Lung (tissue), 12 donors: ENCODE data around the gene MAP3K7CL. TPM values are rescaled to one million over a fixed set of nuclear protein-coding genes. Genes with fewer than 3 reads are reported as not detected.

Experiments
- ATAC-seq: fragments of 200-7000 bp; cut with Tn5 transposase; one replicate; pipeline ENCODE4 v1.9.1; 2020; ENCODE audit warnings: moderate number of reproducible peaks; ENCODE audit not compliant: insufficient read depth, low FRiP score
- DNase-seq, 3 donors: peaks; one replicate each; pipeline ENCODE4 v3.0.0-alpha.2; 2013 to 2017
- H3K27ac ChIP-seq, 2 donors: one replicate each; pipeline ENCODE4 v1.5.1; 2013; ENCODE audit warnings: mild to moderate bottlenecking in 2 of 2, moderate library complexity in 2 of 2, control low read depth in 1 of 2, inconsistent platforms in 1 of 2, low read depth in 1 of 2, low read length in 1 of 2
- H3K27me3 ChIP-seq, 3 donors: one replicate each; pipeline ENCODE4 v1.5.1; 2013; ENCODE audit warnings: low read length in 2 of 3; ENCODE audit not compliant: control insufficient read depth in 3 of 3, insufficient read depth in 3 of 3
- H3K36me3 ChIP-seq, 4 donors: one replicate each; pipeline ENCODE4 v1.5.1; 2013; ENCODE audit warnings: low read length in 4 of 4, mild to moderate bottlenecking in 1 of 4, moderate library complexity in 1 of 4; ENCODE audit not compliant: control insufficient read depth in 4 of 4, insufficient read depth in 4 of 4
- H3K4me1 ChIP-seq, 5 donors: one replicate each; pipeline ENCODE4 v1.5.1; 2013; ENCODE audit warnings: low read length in 5 of 5, mild to moderate bottlenecking in 2 of 5, moderate library complexity in 1 of 5; ENCODE audit not compliant: control insufficient read depth in 5 of 5, insufficient read depth in 5 of 5
- H3K4me3 ChIP-seq: one replicate; pipeline ENCODE4 v1.5.1; 2013; ENCODE audit warnings: mild to moderate bottlenecking, control low read depth, moderate library complexity
- H3K9ac ChIP-seq, 2 donors: one replicate each; pipeline ENCODE4 v1.5.1; 2013; ENCODE audit warnings: low read length in 2 of 2, control low read depth in 1 of 2; ENCODE audit not compliant: insufficient read depth in 1 of 2
- H3K9me3 ChIP-seq, 4 donors: one replicate each; pipeline ENCODE4 v1.5.1; 2013; ENCODE audit warnings: low read length in 3 of 4, mild to moderate bottlenecking in 1 of 4, moderate library complexity in 1 of 4; ENCODE audit not compliant: control insufficient read depth in 4 of 4, insufficient read depth in 3 of 4
- CTCF ChIP-seq: IDR thresholded peaks from 2 replicates; pipeline ENCODE4 v1.5.1; 2012; ENCODE audit warnings: mild to moderate bottlenecking; ENCODE audit errors: control extremely low read depth, extremely low read depth
- WGBS, 2 donors: extraction: QIAGEN DNeasy Blood & Tissue Kit; methylation state at CpG; one replicate each; pipeline ENCODE4 v1.1.7; 2013; 5-methylcytosine and 5-hydroxymethylcytosine counted together
- polyA plus RNA-seq, 2 donors: library from polyadenylated mRNA; stranded (reverse); fragments of 200-250 nt; gene quantifications; one replicate each; pipeline ENCODE4 v1.2.1, GENCODE V29; 2013
- total RNA-seq, 2 donors: library from RNA; depleted of rRNA in 1 of 2; stranded (reverse); fragments of >200 nt in 1 of 2; gene quantifications; one replicate each; pipeline ENCODE4 v1.2.1, GENCODE V29; 2014 to 2021
- donor health status: control.
- donor health status: control.
- donor health status: Bipolar disorder and iron deficiency.
- donor health status: healthy.
- donor health status: DM: yes; HTN: yes; CAD: no.

MAP3K7CL gene
- total and polyA plus RNA-seq, 4 donors = 5.6 to 15.1 (median 8.3) TPM

- ATAC-seq (no peak), DNase-seq (no peak)
- Histone ChIP-seq H3K9ac (no peak overlapping the region), H3K9me3 (no peaks in the 10 kb centered on the region), H3K27ac (no peak overlapping the region), H3K27me3 (no peaks in the 10 kb centered on the region), H3K4me1 (no peaks in the 10 kb centered on the region), H3K4me3 (no peak overlapping the region), H3K36me3 (no peaks in the 10 kb centered on the region)
- 77 to 87% methylated on average over 1 of the region's 1 CpG for WGBS, 2 donors
- TF ChIP-seq CTCF = no peak
These were observed 8.7 kb upstream of the MAP3K7CL start for GRCh38 chr21:29121759-29122158.

GRCh38 chr21:29124645-29125044, 5.8 kb upstream of the MAP3K7CL start:
- H3K9me3 ChIP-seq = no peaks in the 10 kb centered on the region
- no peak overlapping the region for H3K27ac ChIP-seq
- ATAC-seq (no peak), DNase-seq (no peak)
- no peak for TF ChIP-seq CTCF
- no peak overlapping the region for H3K9ac ChIP-seq
- H3K4me1 ChIP-seq = no peaks in the 10 kb centered on the region
- H3K36me3 ChIP-seq = no peaks in the 10 kb centered on the region
- no peaks in the 10 kb centered on the region for H3K27me3 ChIP-seq
- no peak overlapping the region for H3K4me3 ChIP-seq

- ATAC-seq = no peak
- no peaks in the 10 kb centered on the region for H3K4me1 ChIP-seq
- 77 to 82% methylated on average over 1 of the region's 1 CpG for WGBS, 2 donors
These were observed 5.3 kb upstream of the MAP3K7CL start for GRCh38 chr21:29125191-29125590.

More at GRCh38 chr21:29125191-29125590, 5.3 kb upstream of the MAP3K7CL start:
- Histone ChIP-seq H3K9me3 (peaks cover 0 to under 1% (median 0%) of the 10 kb centered on the region in 4 donors), H3K27me3 (no peaks in the 10 kb centered on the region), H3K9ac (no peak overlapping the region), H3K36me3 (no peaks in the 10 kb centered on the region), H3K27ac (no peak overlapping the region), H3K4me3 (no peak overlapping the region)
- no peak for DNase-seq
- no peak for TF ChIP-seq CTCF
